Activated CD8-positive, alpha-beta memory T cell treated with anti-CD3 and anti-CD28 coated beads for 36 hours (primary cell): ENCODE measurements around the gene ENTPD5. TPM values are rescaled to one million over a fixed set of nuclear protein-coding genes. Genes with fewer than 3 reads are reported as not detected.

Source experiments
- CTCF ChIA-PET: fragments of 350-600 bp; sonication (Branson Sonifier 250); formaldehyde crosslinking; loops from one replicate; lab custom pipeline; 2021; ENCODE audit warnings: antibody characterized with exemption; lab: Charles Lee
- POLR2A ChIA-PET: fragments of 350-600 bp; sonication (Branson Sonifier 250); formaldehyde crosslinking; loops from one replicate; lab custom pipeline; 2021; ENCODE audit warnings: antibody characterized with exemption; lab: Charles Lee
- total RNA-seq, 2 experiments: library from RNA; stranded (reverse); gene quantifications; one replicate each; pipeline ENCODE4 v1.2.3, GENCODE V29; 2021

The ENTPD5 gene, protein sequence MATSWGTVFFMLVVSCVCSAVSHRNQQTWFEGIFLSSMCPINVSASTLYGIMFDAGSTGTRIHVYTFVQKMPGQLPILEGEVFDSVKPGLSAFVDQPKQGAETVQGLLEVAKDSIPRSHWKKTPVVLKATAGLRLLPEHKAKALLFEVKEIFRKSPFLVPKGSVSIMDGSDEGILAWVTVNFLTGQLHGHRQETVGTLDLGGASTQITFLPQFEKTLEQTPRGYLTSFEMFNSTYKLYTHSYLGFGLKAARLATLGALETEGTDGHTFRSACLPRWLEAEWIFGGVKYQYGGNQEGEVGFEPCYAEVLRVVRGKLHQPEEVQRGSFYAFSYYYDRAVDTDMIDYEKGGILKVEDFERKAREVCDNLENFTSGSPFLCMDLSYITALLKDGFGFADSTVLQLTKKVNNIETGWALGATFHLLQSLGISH
- total RNA-seq: 10 to 100 TPM; 12.6 to 12.8 TPM

GRCh38 chr14:74018586-74019407 lies at the start of gene ENTPD5, which contains the start of gene BBOF1:
ENTPD5 (minus strand) TSS chr14:74019288; CDS start chr14:73988102, 31,186 bp downstream.
BBOF1 (plus strand) TSS chr14:74019349; CDS start chr14:74019479, 130 bp downstream.
- CTCF ChIA-PET: interaction anchor here (0.6 to 1.4 kb wide), 5 partner anchors 19 to 233 kb away, joined by 3 to 4 read pairs (median 3); no protein-coding TSS in a partner anchor

GRCh38 chr14:74065746-74066575 lies 46.9 kb upstream of the ENTPD5 start:
- CTCF ChIA-PET: no interaction called here

More at GRCh38 chr14:74018586-74019407, at the start of gene ENTPD5, which contains the start of gene BBOF1:
- POLR2A ChIA-PET: interaction anchor here (0.6 to 1.2 kb wide), 8 partner anchors 13 to 422 kb away, joined by 3 to 6 read pairs (median 4); partner anchors contain the start of genes COQ6 and FAM161B

GRCh38 chr14:74064883-74065282 lies 45.8 kb upstream of the ENTPD5 start:
- CTCF ChIA-PET: no interaction called here
- POLR2A ChIA-PET: no interaction called here

More at GRCh38 chr14:74065746-74066575, 46.9 kb upstream of the ENTPD5 start:
- POLR2A ChIA-PET: no interaction called here

GRCh38 chr14:74064426-74064825 lies 45.3 kb upstream of the ENTPD5 start:
- POLR2A ChIA-PET: no interaction called here
- CTCF ChIA-PET: no interaction called here

DNA sequence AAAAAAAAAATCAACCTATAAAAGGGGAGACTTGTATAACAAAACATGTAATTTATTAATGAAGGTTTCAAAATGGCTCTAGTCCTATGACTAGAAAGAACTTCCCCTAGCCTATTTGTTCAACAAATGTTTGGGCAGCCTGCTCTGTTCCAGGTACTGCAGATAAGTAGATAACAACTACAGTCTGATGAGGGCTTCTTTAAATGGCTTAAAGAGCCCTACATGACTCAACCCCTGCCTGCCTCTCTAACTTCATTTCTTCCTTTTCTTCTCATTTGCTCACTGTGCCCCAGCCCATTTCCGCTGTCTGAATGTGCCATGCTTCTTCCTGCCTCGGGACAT lies 43.7 kb upstream of the ENTPD5 start:
- CTCF ChIA-PET: no interaction called here
- POLR2A ChIA-PET: no interaction called here

GRCh38 chr14:74049876-74050495 lies 30.9 kb upstream of the ENTPD5 start:
- ChIA-PET POLR2A (no interaction called here), CTCF (no interaction called here)

DNA sequence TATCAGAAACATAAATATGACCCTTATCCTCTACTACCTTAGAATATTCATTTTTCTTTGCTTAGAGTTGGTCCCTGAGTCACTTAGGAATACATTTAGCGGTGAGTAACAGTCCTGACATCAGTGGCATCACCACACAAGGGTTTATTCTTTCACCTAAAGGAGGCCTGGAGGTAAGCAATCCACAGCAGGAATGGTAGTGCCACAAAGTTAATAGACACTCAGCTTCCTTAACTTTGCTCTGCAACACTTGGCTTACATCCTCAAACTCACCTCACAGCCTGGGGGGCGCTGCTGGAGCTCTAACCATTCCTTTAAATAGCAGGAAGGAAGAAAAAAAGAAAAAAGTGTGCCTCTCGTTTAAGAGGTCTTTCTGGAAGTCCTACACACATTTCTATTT lies 29.2 kb upstream of the ENTPD5 start:
- ChIA-PET POLR2A (no interaction called here), CTCF (interaction anchor here (0.6 kb wide), 1 partner anchor 44 kb away, joined by 3 read pairs; no protein-coding TSS in a partner anchor)

DNA sequence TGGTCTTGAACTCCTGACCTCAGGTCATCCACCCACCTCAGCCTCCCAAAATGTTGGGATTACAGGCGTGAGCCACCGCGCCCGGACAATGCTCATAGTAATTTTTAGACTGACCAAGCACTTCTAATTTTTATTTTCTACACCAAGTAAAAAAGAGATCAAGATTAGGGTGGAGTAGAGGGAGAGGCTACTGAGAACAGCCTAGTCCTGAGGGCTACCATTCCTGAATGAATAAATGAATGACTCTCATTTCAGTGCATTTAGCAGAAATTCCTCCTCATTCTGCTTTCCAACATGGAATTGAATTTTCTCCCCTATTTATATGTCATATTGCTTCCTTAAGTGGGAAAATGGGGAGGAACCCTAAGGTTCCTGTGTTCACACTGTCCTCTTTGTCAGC lies 26.4 kb upstream of the ENTPD5 start:
- CTCF ChIA-PET: no interaction called here
- POLR2A ChIA-PET: no interaction called here

DNA sequence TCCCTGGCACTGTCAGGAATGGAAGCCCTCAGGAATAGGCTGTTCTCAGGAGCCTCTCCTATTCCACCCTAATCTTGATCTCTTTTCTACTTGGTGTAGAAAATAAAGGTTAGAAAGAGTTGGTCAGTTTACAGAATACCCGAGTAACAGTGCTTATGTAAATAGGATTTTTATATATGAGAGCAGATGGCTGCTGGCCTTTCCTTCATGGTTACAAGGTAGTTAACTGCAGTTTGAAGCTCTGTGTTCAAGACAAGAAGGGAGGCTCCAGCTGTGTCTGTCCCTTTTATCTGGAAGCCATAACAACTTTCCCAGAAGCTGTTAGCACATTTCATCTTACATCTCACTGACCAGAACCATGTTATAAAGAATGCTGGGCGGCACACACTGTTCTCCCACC lies 23.2 kb upstream of the ENTPD5 start:
- CTCF ChIA-PET: no interaction called here
- POLR2A ChIA-PET: no interaction called here

DNA sequence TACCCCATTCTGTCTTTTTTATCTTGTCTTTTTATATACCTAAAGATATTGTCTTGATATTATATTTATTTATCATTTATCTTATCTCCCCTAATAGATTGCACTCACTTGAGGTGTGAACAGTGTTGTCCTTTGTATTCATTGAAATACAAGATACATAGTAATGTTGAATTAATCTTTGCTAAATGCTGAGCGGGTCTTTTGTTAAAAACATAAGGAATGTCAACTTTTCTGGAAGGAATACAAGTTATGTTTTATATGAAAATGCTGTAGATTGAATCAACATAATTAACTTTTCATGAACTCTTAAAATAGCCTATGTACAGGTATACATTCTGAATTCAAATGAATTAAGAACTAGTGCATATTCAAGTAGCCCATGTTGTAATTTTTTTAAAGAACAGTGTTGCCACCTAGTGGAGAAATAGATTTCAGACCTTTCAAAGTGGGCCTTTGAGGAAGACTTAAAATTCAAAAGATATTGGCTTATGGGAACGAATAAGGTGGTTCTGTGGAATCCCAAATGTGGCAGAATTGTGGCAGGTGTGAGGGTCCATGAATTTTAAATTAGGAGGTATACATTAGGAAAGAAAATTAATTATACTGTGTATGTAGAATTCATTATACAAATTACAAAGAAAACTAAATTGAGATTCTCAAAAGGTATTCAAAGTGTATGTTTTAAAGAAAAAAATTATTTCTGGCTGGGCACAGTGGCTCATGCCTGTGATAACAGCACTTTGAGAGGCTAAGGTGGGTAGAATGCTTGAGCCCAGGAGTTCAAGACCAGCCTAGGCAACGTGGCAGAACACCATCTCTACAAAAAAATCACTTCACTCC lies 19.2 kb upstream of the ENTPD5 start:
- POLR2A ChIA-PET: no interaction called here
- CTCF ChIA-PET: interaction anchor here (0.6 to 1.0 kb wide), 2 partner anchors 20 to 210 kb away, joined by 3 read pairs; no protein-coding TSS in a partner anchor

DNA sequence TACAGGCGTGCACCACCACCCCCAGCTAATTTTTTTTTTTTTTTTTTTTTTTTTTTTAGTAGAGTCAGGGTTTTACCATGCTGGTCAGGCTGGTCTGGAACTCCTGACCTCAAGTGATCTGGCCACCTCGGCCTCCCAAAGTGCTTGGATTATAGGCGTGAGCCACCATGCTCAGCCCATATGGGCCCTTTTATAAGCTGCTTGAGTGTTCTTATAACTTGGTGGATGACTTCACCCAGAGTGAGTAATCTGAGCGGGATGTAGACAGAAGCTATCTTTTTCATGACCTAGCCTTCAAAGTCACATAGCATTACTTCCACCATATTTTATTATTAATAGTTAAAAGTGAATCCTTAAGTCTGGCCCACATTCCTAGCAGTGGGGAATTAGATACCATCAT lies 16.5 kb upstream of the ENTPD5 start:
- CTCF ChIA-PET: interaction anchor here (0.6 to 1.0 kb wide), 2 partner anchors 47 to 76 kb away, joined by 3 to 4 read pairs; no protein-coding TSS in a partner anchor
- POLR2A ChIA-PET: no interaction called here

DNA sequence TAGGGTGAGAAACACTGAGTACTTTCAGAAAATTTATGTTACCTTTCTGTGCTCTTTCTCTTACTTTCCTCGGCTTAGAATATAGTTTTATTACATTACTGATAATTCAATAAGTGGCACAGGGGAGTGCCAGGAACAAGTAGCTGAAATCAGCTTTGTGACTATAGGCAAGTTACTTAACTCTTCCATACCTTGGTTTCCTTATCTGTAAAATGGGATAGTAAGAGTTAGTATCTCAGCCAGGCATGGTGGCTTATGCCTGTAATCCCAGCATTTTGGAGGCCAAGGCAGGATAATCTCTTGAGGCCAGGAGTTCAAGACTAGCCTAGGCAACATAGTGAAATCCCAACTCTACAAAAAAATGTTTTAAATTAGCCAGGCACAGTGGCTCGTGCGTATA lies 15.5 kb upstream of the ENTPD5 start:
- ChIA-PET POLR2A (interaction anchor here (0.7 kb wide), 1 partner anchor 1222 kb away, joined by 3 read pairs; no protein-coding TSS in a partner anchor), CTCF (interaction anchor here (0.6 to 1.0 kb wide), 3 partner anchors 46 to 674 kb away, joined by 3 to 4 read pairs (median 3); no protein-coding TSS in a partner anchor)

- POLR2A ChIA-PET: no interaction called here
- CTCF ChIA-PET: no interaction called here
Observed at GRCh38 chr14:74029136-74029535, 10.0 kb upstream of the ENTPD5 start.

DNA sequence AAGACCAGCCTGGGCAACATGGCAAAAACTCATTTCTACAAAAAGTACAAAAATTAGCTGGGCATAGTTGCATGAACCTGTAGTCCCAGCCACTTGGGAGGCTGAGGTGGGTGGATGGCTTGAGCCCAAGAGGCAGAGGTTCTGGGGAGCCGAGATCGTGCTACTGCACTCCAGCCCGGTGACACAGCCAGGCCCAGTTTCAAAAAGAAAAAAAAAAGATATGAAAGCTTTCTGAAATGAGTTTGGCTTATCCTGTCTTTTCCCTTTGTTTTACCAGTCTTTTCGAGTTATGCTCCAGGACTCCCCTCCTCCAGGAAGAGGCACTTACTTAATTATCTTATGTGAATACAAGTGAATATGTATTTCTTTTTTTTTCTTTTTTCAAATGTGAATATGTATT lies 3.3 kb upstream of the ENTPD5 start:
- ChIA-PET CTCF (no interaction called here), POLR2A (no interaction called here)

- ChIA-PET POLR2A (interaction anchor here (0.6 to 1.2 kb wide), 6 partner anchors 70 to 422 kb away, joined by 3 to 6 read pairs (median 4); partner anchors contain the start of genes COQ6 and FAM161B), CTCF (interaction anchor here (0.6 to 1.4 kb wide), 4 partner anchors 68 to 232 kb away, joined by 3 to 4 read pairs (median 3); no protein-coding TSS in a partner anchor)
Observed at GRCh38 chr14:74019408-74020137, 485 bp upstream of the ENTPD5 start.

DNA sequence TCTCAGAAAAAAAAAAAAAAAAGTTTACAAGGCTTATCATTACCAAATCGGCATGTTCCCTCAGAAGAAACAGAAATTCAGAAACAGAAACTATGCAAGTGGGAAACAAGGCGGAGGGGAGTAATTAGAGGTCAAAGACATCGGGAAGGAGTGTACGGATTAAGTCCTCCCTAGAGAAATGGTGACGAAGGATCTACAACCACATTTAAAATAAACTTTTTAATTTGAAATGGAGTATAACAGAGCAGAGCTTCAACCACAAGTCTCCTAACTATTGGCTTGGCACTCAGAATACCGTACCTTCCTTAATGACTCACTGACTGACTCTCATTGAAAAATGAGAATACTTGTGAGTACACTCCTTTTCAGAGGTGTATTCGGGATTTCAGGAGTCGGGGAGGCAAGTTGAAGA lies 908 bp downstream of the ENTPD5 start:
- ChIA-PET CTCF (interaction anchor here (0.8 to 1.4 kb wide), 2 partner anchors 19 to 233 kb away, joined by 3 read pairs; no protein-coding TSS in a partner anchor), POLR2A (interaction anchor here (0.7 kb wide), 1 partner anchor 65 kb away, joined by 3 read pairs; no protein-coding TSS in a partner anchor)
